ENCODE measurements around the gene FOXO6. TPM values are rescaled to one million over a fixed set of nuclear protein-coding genes. Genes with fewer than 3 reads are reported as not detected.

The FOXO6 gene
- total and polyA plus RNA-seq, 2 experiments from 2014 or later, result not detected

GRCh38 chr1:41380195-41380594 is 19.0 kb downstream of the FOXO6 start:
- H3K36me3 ChIP-seq (ENCODE audit: low read depth), result no peaks in the 10 kb centered on the region

GRCh38 chr1:41380979-41381691 is 19.9 kb downstream of the FOXO6 start:
- Histone ChIP-seq H3K27ac (no peak overlapping the region), H4K20me1 (ENCODE audit: insufficient read depth) (no peaks in the 10 kb centered on the region), H3K9ac (peak overlapping the region; percentile 57), H3K4me3 (peak overlapping the region; percentile 42), H3K79me2 (ENCODE audit: insufficient read depth) (no peaks in the 10 kb centered on the region), H3K27me3 (replicated peaks; ENCODE audit: insufficient read depth) (peaks cover 46% of the 10 kb centered on the region), H3K4me2 (ENCODE audit: unreplicated experiment) (peak overlapping the region; percentile 48), H3K4me1 (ENCODE audit: insufficient read depth) (no peaks in the 10 kb centered on the region), H3K36me3 (ENCODE audit: low read depth) (no peaks in the 10 kb centered on the region), H3K9me3 (ENCODE audit: low read depth) (no peaks in the 10 kb centered on the region), H2AFZ (peak overlapping the region; percentile 80), H3K9me2 (ENCODE audit: insufficient read depth) (no peaks in the 10 kb centered on the region), H3F3A (ENCODE audit: insufficient read depth) (no peaks in the 10 kb centered on the region)
- TF ChIP-seq EZH2 (IDR thresholded peaks at IDR 0.05; ENCODE audit: insufficient read depth, poor library complexity, severe bottlenecking) (no peak), EZH2phosphoT487 (IDR thresholded peaks at IDR 0.05; ENCODE audit: insufficient read depth, low read depth) (no peak)
- 6 to 10% methylated on average over 24 to 27 of the region's 29 CpGs for WGBS, 2 experiments (ENCODE audit: low coverage in 1 of 2, low lambda C conversion rate in 2 of 2, missing lambda C conversion rate in 2 of 2)
- DNase-seq, result peak; percentile 33
- in situ Hi-C loops (cut with MboI), result no loop called here

More at GRCh38 chr1:41380195-41380594, 19.0 kb downstream of the FOXO6 start:
- peaks cover 37% of the 10 kb centered on the region for H3K27me3 ChIP-seq (replicated peaks; ENCODE audit: insufficient read depth)
- TF ChIP-seq EZH2 (IDR thresholded peaks at IDR 0.05; ENCODE audit: insufficient read depth, poor library complexity, severe bottlenecking) (no peak), EZH2phosphoT487 (IDR thresholded peaks at IDR 0.05; ENCODE audit: insufficient read depth, low read depth) (no peak)
- DNase-seq, result no peak
- in situ Hi-C loops (cut with MboI), result no loop called here
- no peaks in the 10 kb centered on the region for H4K20me1 ChIP-seq (ENCODE audit: insufficient read depth)
- H3K79me2 ChIP-seq (ENCODE audit: insufficient read depth), result no peaks in the 10 kb centered on the region
- H3K9ac ChIP-seq, result no peak overlapping the region
- no peaks in the 10 kb centered on the region for H3F3A ChIP-seq (ENCODE audit: insufficient read depth)
- no peak overlapping the region for H2AFZ ChIP-seq
- no peaks in the 10 kb centered on the region for H3K9me2 ChIP-seq (ENCODE audit: insufficient read depth)
- no peaks in the 10 kb centered on the region for H3K4me1 ChIP-seq (ENCODE audit: insufficient read depth)
- H3K4me3 ChIP-seq, result no peak overlapping the region
- WGBS, 2 experiments (ENCODE audit: low coverage in 1 of 2, low lambda C conversion rate in 2 of 2, missing lambda C conversion rate in 2 of 2), result 58 to 73% methylated on average over 2 of the region's 2 CpGs
- H3K27ac ChIP-seq, result no peak overlapping the region
- no peak overlapping the region for H3K4me2 ChIP-seq (ENCODE audit: unreplicated experiment)
- H3K9me3 ChIP-seq (ENCODE audit: low read depth), result no peaks in the 10 kb centered on the region

GRCh38 chr1:41381692-41382479 is 20.7 kb downstream of the FOXO6 start:
- Histone ChIP-seq H3K27me3 (replicated peaks; ENCODE audit: insufficient read depth) (peaks cover 54% of the 10 kb centered on the region), H2AFZ (peak overlapping the region; percentile 80), H3F3A (ENCODE audit: insufficient read depth) (no peaks in the 10 kb centered on the region), H3K79me2 (ENCODE audit: insufficient read depth) (no peaks in the 10 kb centered on the region), H3K9me3 (ENCODE audit: low read depth) (no peaks in the 10 kb centered on the region), H3K9ac (peak overlapping the region; percentile 65), H3K4me1 (ENCODE audit: insufficient read depth) (no peaks in the 10 kb centered on the region), H4K20me1 (ENCODE audit: insufficient read depth) (no peaks in the 10 kb centered on the region), H3K4me3 (peak overlapping the region; percentile 54), H3K9me2 (ENCODE audit: insufficient read depth) (no peaks in the 10 kb centered on the region), H3K4me2 (ENCODE audit: unreplicated experiment) (peak overlapping the region; percentile 48), H3K36me3 (ENCODE audit: low read depth) (no peaks in the 10 kb centered on the region), H3K27ac (no peak overlapping the region)
- TF ChIP-seq EZH2 (IDR thresholded peaks at IDR 0.05; ENCODE audit: insufficient read depth, poor library complexity, severe bottlenecking) (no peak), EZH2phosphoT487 (IDR thresholded peaks at IDR 0.05; ENCODE audit: insufficient read depth, low read depth) (no peak)
- in situ Hi-C loops (cut with MboI), result no loop called here
- peak; percentile 65 for DNase-seq
- 2 to 3% methylated on average over 28 to 64 of the region's 112 CpGs for WGBS, 2 experiments (ENCODE audit: low coverage in 1 of 2, low lambda C conversion rate in 2 of 2, missing lambda C conversion rate in 2 of 2)

GRCh38 chr1:41382480-41383090 is 21.4 kb downstream of the FOXO6 start:
- Histone ChIP-seq H4K20me1 (ENCODE audit: insufficient read depth) (no peaks in the 10 kb centered on the region), H3K9ac (peak overlapping the region; percentile 65), H3K79me2 (ENCODE audit: insufficient read depth) (no peaks in the 10 kb centered on the region), H3K9me3 (ENCODE audit: low read depth) (no peaks in the 10 kb centered on the region), H3K27me3 (replicated peaks; ENCODE audit: insufficient read depth) (peaks cover 54% of the 10 kb centered on the region), H3K4me1 (ENCODE audit: insufficient read depth) (no peaks in the 10 kb centered on the region), H3K36me3 (ENCODE audit: low read depth) (no peaks in the 10 kb centered on the region), H3F3A (ENCODE audit: insufficient read depth) (no peaks in the 10 kb centered on the region), H3K27ac (no peak overlapping the region), H2AFZ (peak overlapping the region; percentile 73), H3K4me2 (ENCODE audit: unreplicated experiment) (peak overlapping the region; percentile 43), H3K9me2 (ENCODE audit: insufficient read depth) (no peaks in the 10 kb centered on the region), H3K4me3 (peak overlapping the region; percentile 54)
- TF ChIP-seq EZH2phosphoT487 (IDR thresholded peaks at IDR 0.05; ENCODE audit: insufficient read depth, low read depth) (no peak), EZH2 (IDR thresholded peaks at IDR 0.05; ENCODE audit: insufficient read depth, poor library complexity, severe bottlenecking) (no peak)
- WGBS, 2 experiments (ENCODE audit: low coverage in 1 of 2, low lambda C conversion rate in 2 of 2, missing lambda C conversion rate in 2 of 2), result 1 to 2% methylated on average over 37 to 39 of the region's 48 CpGs
- in situ Hi-C loops (cut with MboI), result no loop called here
- DNase-seq, result peak; percentile 58
